Activated CD8-positive, alpha-beta memory T cell treated with anti-CD3 and anti-CD28 coated beads for 48 hours (primary cell): ENCODE results near the gene MTHFD1.

Experiments used
- DNase-seq, 3 experiments: peaks; one replicate each; pipeline ENCODE4 v3.0.0-alpha.2; 2020; ENCODE audit warnings: low read depth in 2 of 3, low spot score in 2 of 3

The MTHFD1 gene

GRCh38 chr14:64488590-64489099, 100.5 kb downstream of the MTHFD1 start:
- DNase-seq, result no peak

- DNase-seq, result no peak
These were observed 103.5 kb downstream of the MTHFD1 start for GRCh38 chr14:64491637-64492036.

GRCh38 chr14:64493455-64493854, 105.3 kb downstream of the MTHFD1 start:
- DNase-seq, result no peak

- DNase-seq, result no peak
These were observed 107.1 kb downstream of the MTHFD1 start for GRCh38 chr14:64495252-64495651.

GRCh38 chr14:64496764-64497163, 108.6 kb downstream of the MTHFD1 start:
- no peak for DNase-seq

- no peak for DNase-seq
These were observed 111.9 kb downstream of the MTHFD1 start for GRCh38 chr14:64500088-64500487.

- DNase-seq, result no peak
These were observed 113.4 kb downstream of the MTHFD1 start for GRCh38 chr14:64501411-64502171.

GRCh38 chr14:64502456-64502855, 114.3 kb downstream of the MTHFD1 start:
- no peak for DNase-seq

GRCh38 chr14:64502887-64503433, 114.8 kb downstream of the MTHFD1 start:
- DNase-seq, result no peak

GRCh38 chr14:64503434-64504309, 115.5 kb downstream of the MTHFD1 start, which contains the start of gene ZBTB25:
ZBTB25 (minus strand) TSS chr14:64503838; CDS start chr14:64490533, 13,305 bp downstream.
- DNase-seq, result peak; percentile 87 to 90 (median 88)

- peak; percentile 69 to 81 (median 77) for DNase-seq
These were observed 116.2 kb downstream of the MTHFD1 start, which contains the start of gene ZBTB1 for GRCh38 chr14:64504310-64504896. ZBTB1 (plus strand) TSS chr14:64504770; CDS start chr14:64521505, 16,735 bp downstream.

- peak; percentile 54 to 58 (median 54) for DNase-seq
These were observed 117.0 kb downstream of the MTHFD1 start for GRCh38 chr14:64504897-64505794.

- no peak for DNase-seq
These were observed 118.6 kb downstream of the MTHFD1 start for GRCh38 chr14:64506721-64507120.

- DNase-seq, result no peak
These were observed 119.4 kb downstream of the MTHFD1 start for GRCh38 chr14:64507376-64508156.

- no peak for DNase-seq
These were observed 120.1 kb downstream of the MTHFD1 start for GRCh38 chr14:64508215-64508776.

- no peak for DNase-seq
These were observed 120.9 kb downstream of the MTHFD1 start for GRCh38 chr14:64509036-64509435.
